NCI-H2227 treated with DMSO at 0.1 percent for 48 hours (cell line): ENCODE measurements around the gene ZFAND3.

Experiments used
- DNase-seq: peaks from one replicate; lab custom pipeline; 2025; lab: John Stamatoyannopoulos, UW

Gene ZFAND3

DNA sequence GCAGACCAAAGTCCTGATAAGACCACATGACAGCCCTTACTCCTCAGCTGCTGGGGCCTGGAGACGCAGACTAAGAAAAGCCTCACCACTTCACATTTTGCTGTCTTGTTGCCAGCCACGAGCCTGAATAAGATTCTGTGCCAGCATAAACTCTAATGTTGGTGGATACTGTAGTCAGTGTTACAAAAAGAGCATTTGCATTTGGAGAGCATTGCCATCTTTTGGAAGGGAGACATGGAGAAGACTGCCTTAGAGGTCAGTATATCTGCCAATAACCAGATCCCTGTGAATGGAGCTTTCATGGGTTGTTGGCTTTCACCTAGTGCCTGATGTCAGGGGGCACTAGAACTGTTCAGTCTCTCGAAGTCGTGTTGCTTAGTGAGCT is 315.2 kb downstream of the ZFAND3 start:
- DNase-seq, result no peak

DNA sequence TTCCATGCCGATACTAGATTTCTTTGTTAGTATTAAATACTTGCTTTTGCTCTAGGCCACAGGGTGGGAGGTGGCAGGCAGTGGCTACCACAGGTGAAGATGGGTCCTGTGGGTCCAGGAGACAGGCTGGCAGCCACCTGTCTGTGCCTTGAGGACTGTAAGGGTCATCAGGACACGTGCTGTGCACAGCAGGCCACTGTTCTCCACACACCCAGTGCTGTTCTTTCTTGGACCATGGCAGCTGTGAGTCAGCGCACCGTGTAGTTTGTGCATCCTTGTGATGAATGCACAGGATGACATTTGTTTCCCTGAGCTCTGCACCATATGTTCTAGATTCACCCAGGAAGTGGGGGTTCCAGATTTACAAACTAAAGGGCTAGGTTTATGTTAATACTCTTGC is 317.0 kb downstream of the ZFAND3 start:
- DNase-seq, result no peak

DNA sequence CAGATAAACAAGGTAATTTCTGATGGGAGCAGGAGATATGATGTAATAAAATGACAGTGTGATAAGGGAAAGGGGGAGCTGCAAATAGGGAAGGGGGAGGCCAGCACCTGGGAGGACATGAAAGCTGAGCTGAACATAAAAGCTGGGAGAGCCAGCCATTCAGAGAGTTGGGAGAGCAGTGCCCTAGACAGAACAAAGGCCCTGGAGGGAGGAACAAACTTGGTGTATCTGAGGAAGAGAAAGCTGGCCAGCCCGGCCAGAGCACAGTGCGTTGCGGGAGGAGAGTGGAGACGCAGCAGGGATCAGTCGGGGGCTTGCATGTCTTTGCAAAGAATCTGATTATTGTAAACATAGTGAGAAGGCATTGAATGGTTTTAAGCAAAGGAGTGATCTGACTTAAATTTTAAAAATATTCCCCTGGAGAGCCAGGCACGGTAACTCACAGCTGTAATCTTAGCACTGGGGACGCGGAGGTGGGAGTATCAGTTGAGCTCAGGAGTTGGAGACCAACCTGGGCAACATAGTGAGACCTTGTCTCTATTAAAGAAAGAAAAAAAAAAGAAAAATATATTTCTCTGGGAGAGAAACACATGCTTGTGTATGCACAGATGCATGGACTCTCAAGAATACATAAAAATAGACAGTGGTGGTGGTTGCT is 318.2 kb downstream of the ZFAND3 start:
- DNase-seq, result no peak

DNA sequence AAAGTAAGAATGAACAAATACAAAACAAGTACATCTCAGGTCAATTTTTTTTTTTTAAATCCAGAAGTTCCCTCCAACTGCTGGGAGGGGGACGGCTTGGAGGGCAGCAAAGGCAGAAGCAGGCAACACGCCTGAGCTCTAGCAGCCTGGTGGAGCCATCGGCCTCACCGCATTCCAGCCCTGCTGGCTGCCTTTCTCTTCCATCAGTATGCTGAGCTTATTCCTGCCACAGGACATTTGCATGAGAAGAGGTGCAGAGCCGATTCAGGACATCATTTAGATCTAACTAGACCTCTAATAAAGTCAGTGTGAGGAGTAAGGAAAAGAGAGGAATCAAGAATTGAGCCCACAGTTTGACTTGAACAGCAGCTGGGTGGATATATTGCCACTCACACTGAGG is 318.8 kb downstream of the ZFAND3 start:
- DNase-seq, result no peak

DNA sequence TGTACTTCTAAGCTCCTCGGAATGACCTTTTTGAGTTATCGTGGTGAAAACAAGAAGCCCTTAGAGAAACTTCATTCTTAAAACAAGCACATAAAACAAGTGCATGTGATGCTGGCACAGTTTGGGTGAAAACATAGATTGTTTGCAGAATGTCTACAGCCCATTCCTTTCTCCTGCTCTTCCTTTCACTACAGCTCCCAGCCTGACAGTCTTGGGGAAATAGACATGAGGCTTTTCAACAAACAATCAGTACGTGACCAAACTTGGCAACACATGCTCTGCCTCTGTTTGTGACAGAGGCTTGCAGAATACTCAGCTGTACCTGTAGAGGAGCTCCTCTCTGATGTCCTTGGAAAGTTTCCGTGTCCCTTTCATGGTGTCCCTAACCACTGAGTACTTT is 321.6 kb downstream of the ZFAND3 start:
- no peak for DNase-seq

DNA sequence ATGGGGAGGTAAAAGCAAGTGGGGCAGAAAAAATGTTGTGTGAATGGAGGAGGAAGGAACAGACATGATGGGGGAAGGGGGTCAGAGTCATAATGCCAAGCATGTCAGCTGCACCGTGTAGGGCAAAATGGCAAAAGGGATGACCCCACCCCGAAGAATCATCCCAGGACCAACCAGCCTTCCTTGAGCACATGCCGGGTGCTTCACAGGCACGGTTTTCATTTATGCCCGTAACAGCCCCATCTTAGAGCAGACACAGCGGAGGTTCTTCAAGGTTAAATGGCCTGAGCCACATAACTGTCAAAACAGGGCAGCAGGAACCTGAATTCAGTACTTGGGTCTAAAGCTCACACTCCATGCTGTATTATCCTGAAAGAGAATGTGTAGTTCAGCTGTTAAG is 322.2 kb downstream of the ZFAND3 start:
- DNase-seq, result no peak

DNA sequence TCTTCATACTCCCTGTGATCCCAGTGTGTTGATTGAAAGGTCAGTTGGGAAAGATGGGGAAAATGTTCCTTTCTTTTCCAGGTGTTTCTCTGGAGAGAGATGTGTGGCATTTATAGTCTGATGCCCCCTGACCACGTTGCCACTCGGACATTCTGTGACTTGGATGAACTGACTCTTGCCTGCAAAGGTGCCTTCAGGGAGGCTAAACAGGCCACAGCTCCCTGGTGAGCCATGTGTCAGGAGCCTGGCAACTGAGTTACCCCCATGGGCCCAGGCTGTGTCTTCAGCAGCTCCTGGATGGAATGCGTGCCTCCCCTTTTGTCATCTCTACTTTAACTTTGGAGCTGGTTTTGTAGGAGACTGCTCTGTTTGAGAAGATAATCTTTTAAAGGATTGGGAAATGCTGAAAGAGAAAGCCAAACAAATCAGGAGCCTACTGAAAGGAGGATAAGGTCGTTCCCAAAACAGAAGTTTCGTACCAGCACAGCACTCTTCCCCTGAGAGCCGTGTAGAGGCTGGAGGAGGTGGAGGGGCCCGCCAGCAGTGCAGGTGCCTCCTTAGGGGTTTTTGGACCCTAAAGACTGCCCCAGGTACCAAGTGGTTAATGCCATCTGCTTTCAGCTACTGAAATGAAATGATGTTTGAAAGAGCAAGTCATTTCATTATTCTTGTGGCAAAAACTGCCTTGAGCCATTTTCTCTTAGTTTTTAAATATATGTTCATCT is 322.8 kb downstream of the ZFAND3 start:
- DNase-seq, result no peak

DNA sequence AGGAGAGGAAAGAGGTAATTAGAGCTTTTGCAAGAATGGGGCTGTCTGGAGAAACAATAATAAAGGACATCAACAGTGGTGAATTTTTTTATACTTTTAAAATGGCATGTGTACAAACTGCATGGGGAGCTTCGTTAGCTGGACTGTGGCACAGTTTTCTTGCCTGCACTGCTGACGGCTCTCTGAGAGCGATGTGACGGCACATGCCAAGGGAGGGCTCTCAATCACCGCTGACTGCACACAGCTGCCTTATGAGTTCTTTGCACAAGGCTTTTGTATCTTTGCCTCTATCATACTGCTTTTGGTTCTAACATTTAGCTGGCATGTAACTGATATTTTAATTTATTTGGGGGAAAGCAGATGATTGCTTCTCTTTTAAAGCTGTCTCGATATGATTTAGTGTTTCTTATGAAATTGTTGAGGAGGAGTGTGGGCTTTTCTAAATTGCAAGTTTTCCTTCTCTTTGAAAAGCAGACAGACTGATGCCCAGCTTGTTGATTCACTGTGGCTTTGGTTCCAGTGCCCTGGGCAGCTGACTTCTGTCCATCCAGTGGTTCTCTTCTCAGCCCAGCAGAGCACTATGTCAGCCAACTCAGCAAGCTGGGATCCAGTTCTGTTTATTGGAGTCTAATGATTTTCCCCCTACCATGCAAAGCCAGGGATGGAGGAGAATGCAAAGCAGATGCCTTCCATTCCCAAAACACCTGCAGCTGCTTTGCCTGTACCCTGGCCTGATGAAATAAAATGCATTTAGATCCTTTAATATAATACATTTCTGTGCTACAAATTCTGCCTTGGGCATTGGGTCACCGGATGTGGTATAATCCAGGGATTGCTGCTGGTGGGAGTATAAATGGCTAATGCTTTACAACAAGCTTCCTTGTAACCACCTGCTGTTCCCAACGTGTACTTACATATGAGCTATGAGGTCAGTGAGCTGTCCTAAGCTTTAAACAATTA is 323.9 kb downstream of the ZFAND3 start:
- peak; percentile 11 for DNase-seq

DNA sequence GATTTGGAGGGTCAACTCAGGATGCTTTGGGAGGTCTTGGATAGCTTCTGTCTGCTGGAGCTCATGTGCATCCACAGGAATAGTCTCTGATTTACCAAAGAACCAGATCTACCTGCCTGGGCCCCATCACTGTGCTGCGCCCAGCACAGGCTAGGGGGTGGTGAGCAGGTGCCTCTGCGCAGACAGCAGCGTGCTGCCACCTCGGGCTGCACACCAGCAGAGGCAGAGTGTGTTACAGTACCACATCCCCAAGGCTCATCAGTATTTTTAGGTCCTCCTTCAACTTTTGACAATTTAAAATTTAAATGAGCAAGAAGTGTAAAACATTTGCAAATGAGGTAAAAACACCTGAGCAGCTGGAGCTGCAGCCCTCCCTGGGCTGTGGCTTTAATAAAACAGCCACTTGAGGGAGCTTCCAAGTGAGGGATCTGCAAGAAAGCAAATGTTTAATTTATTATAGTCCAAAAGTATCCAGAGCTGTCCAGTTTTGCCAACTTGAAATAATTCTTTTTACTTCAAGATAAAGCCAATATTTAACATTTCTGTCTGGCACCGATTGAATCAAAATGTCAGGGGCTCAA is 324.9 kb downstream of the ZFAND3 start:
- DNase-seq, result no peak

DNA sequence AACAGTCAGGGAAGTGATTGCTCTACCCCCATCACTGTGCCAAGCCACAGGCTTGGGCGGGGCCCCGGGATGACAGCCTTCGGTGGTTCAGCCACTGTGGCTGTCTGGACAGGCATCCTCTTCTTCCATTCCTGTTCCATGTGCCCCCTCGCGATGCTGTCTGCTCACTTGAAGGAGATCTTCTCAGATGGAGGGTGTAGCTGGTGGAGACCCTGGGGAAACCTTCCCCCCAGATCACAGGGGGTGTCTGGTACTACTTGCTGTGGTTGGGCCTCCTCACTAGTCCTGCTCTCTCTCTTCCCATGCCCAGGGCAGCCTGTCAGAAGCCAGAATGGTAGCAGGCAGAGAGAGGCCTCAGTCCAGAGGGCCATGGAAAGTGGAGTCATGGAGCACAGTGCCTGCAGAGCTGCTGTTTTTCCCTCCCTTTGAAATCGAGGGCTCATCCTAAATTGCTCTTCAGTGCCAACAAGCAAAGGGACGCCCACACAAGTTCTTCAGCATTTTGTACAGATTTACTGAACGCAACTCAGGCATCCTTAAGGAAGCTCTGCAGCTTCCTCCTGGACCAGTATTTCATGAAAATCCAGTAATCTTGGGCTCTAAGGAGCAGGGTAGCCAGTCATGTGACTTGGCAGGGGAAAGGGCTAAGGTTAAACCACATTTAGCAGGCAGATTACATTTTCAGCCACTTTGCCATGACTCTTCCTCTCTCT is 326.6 kb downstream of the ZFAND3 start:
- DNase-seq, result no peak

DNA sequence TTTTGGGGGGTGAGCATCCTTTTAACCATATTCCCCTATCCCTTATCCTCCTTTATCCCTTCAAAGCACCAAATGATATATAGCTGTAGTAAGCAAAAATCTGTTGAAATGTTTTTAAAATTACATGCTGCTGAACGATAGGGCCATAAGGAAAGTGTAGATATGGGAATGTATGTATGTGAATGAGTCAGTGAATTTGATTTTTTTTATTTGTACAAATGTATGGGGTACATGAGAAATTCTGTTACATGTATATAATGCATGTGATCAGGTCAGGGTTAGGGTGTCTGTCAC is 327.2 kb downstream of the ZFAND3 start:
- no peak for DNase-seq

DNA sequence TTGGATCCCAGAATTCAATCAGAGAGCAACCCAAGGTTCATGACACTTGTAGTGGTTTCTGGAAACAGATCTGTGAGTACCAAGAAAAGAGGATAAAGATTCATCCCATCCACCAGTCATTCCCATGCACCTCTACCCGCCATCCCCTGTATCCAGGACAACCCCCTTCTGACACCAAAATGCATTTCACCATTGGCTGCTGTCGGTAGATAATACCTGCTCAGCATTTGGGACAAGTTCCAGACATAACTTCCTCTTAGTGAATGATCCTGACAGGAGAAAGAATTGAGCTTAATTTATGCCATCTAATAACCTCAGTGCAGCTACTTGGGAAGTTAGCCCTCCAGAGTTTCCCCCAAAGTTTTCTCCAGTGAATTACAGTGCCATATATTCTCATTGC is 329.1 kb downstream of the ZFAND3 start:
- no peak for DNase-seq

DNA sequence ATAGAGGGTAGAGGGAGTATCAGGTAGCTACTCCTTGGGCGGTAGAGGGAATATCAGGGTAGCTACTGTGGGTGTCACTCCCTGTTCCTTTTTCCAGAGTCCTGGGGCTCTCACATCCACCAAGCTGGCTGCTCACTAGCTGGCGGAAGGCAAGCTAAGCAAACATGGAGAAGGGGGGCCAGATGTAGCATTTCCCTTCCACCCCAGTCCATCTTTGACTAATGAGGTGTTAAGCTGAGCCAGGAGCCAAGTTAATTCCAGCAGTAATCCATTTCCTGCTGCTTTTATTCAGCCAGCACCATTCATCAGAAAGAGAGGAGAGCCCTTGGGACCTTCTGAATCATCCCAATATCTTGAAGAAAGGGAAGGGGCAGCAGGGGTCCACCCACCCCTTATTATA is 330.0 kb downstream of the ZFAND3 start:
- DNase-seq, result no peak

DNA sequence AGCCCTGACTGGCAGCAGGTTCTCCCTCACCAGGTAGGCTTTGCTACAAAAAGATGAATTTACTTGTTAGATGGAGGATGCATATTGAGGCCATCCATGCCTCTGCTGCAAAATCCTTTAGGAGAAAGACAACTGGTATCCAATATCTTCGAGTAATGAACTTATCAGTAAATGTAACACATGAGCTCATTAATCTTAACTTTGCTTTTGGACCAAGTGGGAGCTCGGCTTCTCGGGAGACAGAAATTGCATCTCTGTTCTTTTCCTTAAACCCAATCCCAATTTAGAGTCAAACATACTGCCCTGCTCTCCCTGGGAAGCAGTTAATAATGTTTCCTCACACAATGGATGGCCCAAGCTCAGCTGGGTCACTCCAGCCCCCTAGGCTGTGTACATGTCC is 330.5 kb downstream of the ZFAND3 start:
- no peak for DNase-seq

DNA sequence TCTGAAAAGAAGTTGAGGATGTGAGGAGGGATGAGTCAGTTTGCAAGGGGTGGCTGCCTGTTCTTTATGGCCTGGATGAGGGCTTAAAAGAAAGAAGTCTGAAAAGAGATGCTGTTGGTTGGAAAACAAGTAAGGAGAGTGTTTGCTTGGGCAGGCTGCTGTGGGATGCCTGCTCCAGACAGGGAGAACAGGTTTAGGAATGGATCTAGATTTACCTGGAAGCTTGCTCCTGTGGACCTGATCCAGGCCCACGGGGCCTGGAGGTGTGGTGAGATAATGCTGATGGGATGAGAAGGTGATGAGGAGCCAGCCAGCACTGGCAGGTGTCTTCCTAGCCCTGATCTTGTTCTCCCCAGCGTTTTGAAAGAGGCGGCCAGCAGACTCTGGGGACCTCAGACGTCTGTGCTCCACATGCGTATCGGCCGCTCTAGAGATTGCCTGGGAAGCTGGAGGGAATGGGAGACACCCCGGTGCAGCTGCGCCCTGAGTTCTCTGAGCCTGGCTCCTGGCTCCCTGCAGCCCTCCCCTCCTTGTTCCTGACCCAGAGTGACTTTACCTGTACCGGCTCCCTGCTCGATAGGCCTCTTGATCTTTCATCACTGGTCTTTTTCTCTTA is 331.3 kb downstream of the ZFAND3 start:
- DNase-seq, result no peak

DNA sequence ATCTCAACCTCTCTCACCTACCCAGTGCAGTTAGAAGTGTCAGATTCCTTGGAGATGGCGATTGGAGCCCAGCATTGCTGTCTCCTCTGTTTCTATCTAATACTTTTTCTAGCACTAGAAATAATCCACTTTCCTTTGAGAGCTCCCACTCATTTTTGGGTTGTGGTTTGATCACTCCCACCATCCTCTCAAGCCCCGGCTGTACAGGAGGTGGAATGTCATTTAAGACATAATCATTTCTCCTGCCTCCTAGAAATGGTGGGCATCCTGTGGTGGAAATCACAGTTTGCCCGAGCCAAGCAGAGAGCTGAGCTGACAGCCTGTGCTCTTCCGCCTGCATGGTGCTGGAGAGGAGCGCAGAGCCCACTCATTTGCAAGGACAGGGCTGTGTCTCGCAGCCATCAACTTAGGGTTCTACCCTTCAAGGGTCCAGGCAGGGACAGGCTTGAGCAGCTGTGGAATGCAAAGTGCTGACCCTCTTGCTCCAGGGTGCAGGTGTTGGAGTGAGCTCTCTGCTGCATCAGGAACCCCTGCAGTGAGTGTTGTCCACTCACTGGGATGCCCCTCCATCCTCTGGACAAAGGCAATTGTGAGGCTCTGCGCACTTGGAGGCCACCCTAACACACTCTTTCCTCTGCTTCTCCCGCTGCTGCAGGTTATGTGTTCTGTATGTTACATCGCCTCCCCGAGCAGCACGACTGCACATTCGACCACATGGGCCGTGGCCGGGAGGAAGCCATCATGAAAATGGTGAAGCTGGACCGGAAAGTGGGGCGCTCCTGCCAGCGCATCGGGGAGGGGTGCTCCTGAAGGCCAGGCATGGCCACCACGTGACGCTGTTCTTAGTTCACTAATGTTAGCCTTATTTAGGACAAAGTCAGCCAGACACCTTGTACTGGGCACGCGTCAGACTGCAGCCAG is 332.3 kb downstream of the ZFAND3 start:
- DNase-seq, result no peak

DNA sequence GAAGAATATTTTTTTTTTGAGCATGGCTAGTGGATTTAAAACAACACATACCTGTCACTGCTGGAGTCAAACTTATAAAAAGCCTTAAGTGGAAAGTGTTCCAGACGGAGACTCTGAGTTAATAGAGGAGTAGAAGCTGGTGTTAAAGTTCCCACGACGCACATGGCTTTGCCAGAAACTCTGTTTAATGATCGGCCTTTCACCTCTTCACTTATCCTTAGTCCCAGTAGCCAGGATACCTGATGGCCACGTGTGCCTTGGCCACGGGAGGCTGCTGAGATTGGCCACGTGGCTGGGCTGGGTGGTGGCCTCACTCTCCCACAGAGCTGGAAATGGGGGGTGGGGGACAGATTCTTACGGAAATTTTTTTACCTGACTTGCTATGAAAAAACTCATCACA is 333.1 kb downstream of the ZFAND3 start:
- no peak for DNase-seq

DNA sequence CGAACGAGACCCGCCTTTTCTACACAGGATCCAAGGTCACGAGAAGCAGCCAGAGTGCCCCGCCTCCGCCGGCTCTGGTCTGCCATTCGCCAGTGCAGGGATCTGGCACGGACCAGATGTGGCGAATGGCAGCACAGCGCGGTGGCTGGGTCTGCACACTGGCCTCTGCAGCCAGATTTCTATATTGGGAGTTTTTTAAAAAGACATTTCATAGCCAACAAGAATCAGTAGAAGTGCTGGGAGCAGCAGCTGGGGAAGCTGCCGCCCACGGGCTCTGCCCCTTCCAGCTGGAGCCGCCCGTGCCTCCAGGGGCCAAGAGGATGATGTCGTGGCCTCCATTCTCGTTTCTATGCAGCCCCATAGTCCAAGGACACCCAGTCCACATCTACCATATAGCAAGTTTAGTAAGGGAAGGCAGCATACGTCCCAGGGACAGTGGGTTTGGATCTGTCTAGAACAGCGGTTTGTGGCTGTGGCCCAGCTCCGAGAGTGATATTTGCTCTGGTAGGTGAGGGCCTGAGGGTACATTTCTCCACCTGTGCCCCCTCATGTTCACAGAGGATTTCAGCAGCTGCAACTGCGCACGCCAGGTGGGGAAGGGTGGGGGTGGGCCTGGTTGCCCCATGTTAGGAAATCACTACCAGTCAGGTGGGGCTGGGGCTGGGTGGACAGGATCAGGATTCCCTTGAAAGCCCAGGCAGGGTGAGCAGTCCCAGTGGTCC is 333.7 kb downstream of the ZFAND3 start:
- no peak for DNase-seq

DNA sequence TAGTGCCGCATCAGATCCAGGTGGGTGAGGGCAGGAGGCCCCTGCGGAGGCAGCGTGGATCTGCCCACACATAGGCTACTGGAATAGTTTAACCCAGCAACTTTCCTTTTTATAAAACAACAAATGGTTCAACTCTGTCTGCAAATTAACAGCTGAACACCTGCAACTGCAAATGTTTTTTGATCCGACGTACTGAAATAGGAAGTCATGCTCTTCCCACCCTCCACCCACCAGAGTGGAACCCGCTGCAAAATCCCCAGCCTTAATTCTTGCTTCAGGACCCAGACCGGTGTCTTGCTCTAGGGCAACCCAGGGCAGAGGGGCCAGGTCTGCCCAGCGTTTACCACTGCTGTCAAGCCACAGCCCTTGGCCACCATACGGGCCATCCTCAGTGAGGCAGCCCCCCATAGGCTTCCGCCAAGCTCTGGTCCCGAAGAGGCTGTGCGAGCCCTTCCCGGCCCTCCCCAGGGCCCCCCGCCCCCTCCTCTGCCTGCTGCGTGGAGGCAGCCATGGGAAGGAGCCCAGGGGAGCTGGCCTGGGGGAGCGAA is 334.3 kb downstream of the ZFAND3 start:
- no peak for DNase-seq

DNA sequence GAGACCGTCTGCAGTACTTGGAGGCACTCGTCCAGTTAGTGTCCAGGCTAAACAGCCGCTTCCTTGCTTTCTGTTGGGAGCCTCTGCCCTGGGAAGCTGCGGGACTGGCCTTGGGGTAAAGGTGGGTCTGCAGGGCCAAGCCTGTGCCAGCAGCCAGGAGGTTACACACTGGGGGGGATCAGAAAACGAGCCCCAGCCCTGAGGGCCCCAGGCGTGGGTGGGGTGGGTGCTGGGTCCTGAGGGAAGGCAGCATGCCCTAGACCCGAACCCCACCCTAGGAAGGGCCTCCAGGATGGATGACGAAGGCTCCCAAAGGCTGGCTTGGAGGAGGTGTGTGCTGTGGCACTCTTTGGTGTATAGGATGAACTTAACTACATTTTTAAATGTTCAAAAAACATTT is 335.2 kb downstream of the ZFAND3 start:
- no peak for DNase-seq
